Neuronal stem cell (in vitro differentiated cells): Measurements from ENCODE around the gene LMF1.

Source experiments
- DNase-seq: peaks from one replicate; pipeline ENCODE4 v3.0.0-alpha.2; 2013; ENCODE audit warnings: low spot score
- H2AFZ ChIP-seq: one replicate; pipeline ENCODE4 v1.6.1; 2013; ENCODE audit warnings: mild to moderate bottlenecking, low read length, inconsistent platforms
- H2AK5ac ChIP-seq: 2 replicates; pipeline ENCODE4 v1.6.1; 2013; ENCODE audit warnings: low read depth, mild to moderate bottlenecking, inconsistent platforms, low read length, moderate library complexity, mixed read lengths
- H2BK120ac ChIP-seq: 2 replicates; pipeline ENCODE4 v1.6.1; 2013; ENCODE audit warnings: low read depth, mild to moderate bottlenecking, inconsistent platforms, low read length, moderate library complexity, mixed read lengths
- H2BK12ac ChIP-seq: one replicate; pipeline ENCODE4 v1.6.1; 2013; ENCODE audit warnings: low read length, inconsistent platforms
- H2BK15ac ChIP-seq: 2 replicates; pipeline ENCODE4 v1.6.1; 2013; ENCODE audit warnings: mild to moderate bottlenecking, low read length, inconsistent platforms, mixed read lengths
- H2BK5ac ChIP-seq: one replicate; pipeline ENCODE4 v1.6.1; 2013; ENCODE audit warnings: inconsistent platforms, mild to moderate bottlenecking, low read length, moderate library complexity
- H3K14ac ChIP-seq: one replicate; pipeline ENCODE4 v1.6.1; 2013; ENCODE audit warnings: low read length, inconsistent platforms
- H3K18ac ChIP-seq: 2 replicates; pipeline ENCODE4 v1.6.1; 2013; ENCODE audit warnings: low read length, inconsistent platforms
- H3K23ac ChIP-seq: 2 replicates; pipeline ENCODE4 v1.6.1; 2013; ENCODE audit warnings: low read depth, mild to moderate bottlenecking, mixed read lengths, low read length, inconsistent platforms; ENCODE audit not compliant: poor library complexity
- H3K27ac ChIP-seq: replicated peaks from 3 replicates; pipeline ENCODE4 v1.5.1; 2013; ENCODE audit warnings: low read length, inconsistent platforms
- H3K27me3 ChIP-seq, 3 experiments: 2 replicates each; pipeline ENCODE4 v1.6.1; 2013; ENCODE audit warnings: low read length in 3 of 3, mild to moderate bottlenecking in 2 of 3, inconsistent platforms in 1 of 3, low read depth in 1 of 3, mixed read lengths in 1 of 3, moderate library complexity in 1 of 3; ENCODE audit not compliant: control insufficient read depth in 3 of 3, insufficient read depth in 3 of 3
- H3K36me3 ChIP-seq, 2 donors: replicated peaks in 1 of 2; 2 replicates each; pipeline ENCODE4 v1.6.1; 2013; ENCODE audit warnings: low read length in 2 of 2; ENCODE audit not compliant: control insufficient read depth in 2 of 2, insufficient read depth in 2 of 2
- H3K4ac ChIP-seq: 2 replicates; pipeline ENCODE4 v1.6.1; 2013; ENCODE audit warnings: inconsistent platforms, mild to moderate bottlenecking, low read length, moderate library complexity
- H3K4me1 ChIP-seq, 2 donors: 1 replicate in 1 of 2; 2 replicates in 1 of 2; pipeline ENCODE4 v1.6.1; 2013; ENCODE audit warnings: low read length in 2 of 2, low read depth in 1 of 2; ENCODE audit not compliant: control insufficient read depth in 2 of 2, insufficient read depth in 1 of 2
- H3K4me2 ChIP-seq: one replicate; pipeline ENCODE4 v1.6.1; 2013; ENCODE audit warnings: mild to moderate bottlenecking, low read length, inconsistent platforms; ENCODE audit not compliant: insufficient read depth, poor library complexity, severe bottlenecking
- H3K4me3 ChIP-seq, 2 donors: 2 replicates each; pipeline ENCODE4 v1.5.1; 2013; ENCODE audit warnings: low read length in 2 of 2, mild to moderate bottlenecking in 2 of 2, inconsistent platforms in 1 of 2, moderate library complexity in 1 of 2
- H3K79me1 ChIP-seq: one replicate; pipeline ENCODE4 v1.6.1; 2013; ENCODE audit warnings: low read depth, mild to moderate bottlenecking, inconsistent platforms, low read length, moderate library complexity
- H3K9ac ChIP-seq: one replicate; pipeline ENCODE4 v1.6.1; 2013; ENCODE audit warnings: mild to moderate bottlenecking, low read depth, low read length, inconsistent platforms; ENCODE audit not compliant: poor library complexity
- H3K9me3 ChIP-seq, 2 donors: replicated peaks in 1 of 2; 2 replicates each; pipeline versions ENCODE3 to v1.6.1; 2013; ENCODE audit warnings: low read length in 2 of 2, mild to moderate bottlenecking in 2 of 2, inconsistent platforms in 1 of 2, low read depth in 1 of 2, mixed read lengths in 1 of 2, moderate library complexity in 1 of 2; ENCODE audit not compliant: control insufficient read depth in 2 of 2, insufficient read depth in 1 of 2
- H4K8ac ChIP-seq: one replicate; pipeline ENCODE4 v1.6.1; 2013; ENCODE audit warnings: low read depth, mild to moderate bottlenecking, inconsistent platforms, low read length, moderate library complexity
- H4K91ac ChIP-seq: one replicate; pipeline ENCODE4 v1.6.1; 2013; ENCODE audit warnings: low read length, low read depth, mild to moderate bottlenecking, inconsistent platforms; ENCODE audit not compliant: poor library complexity
- WGBS, 2 donors: extraction: QIAGEN DNeasy Blood & Tissue Kit; methylation state at CpG; one replicate each; pipeline ENCODE4 v1.1.7; 2013; ENCODE audit warnings: missing lambda C conversion rate in 2 of 2, mixed read lengths in 1 of 2; ENCODE audit not compliant: insufficient read length in 2 of 2, insufficient replicate concordance in 1 of 2; ENCODE audit errors: extremely low coverage in 2 of 2; 5-methylcytosine and 5-hydroxymethylcytosine counted together

Gene LMF1

GRCh38 chr16:939941-940340 lies 30.8 kb downstream of the LMF1 start:
- H3K27me3 ChIP-seq = no peaks in the 10 kb centered on the region
- H3K4me2 ChIP-seq = no peak overlapping the region
- no peaks in the 10 kb centered on the region for H3K36me3 ChIP-seq
- no peaks in the 10 kb centered on the region for H3K4me1 ChIP-seq
- no peak overlapping the region for H3K14ac ChIP-seq
- H2BK5ac ChIP-seq = no peak overlapping the region
- no peak overlapping the region for H3K18ac ChIP-seq
- no peak for DNase-seq
- H2BK12ac ChIP-seq = no peak overlapping the region
- H3K4ac ChIP-seq = no peak overlapping the region
- H4K91ac ChIP-seq = no peak overlapping the region
- no peaks in the 10 kb centered on the region for H3K79me1 ChIP-seq
- H3K9me3 ChIP-seq = peaks cover 8 to 39% of the 10 kb centered on the region in 2 donors
- no peak overlapping the region for H3K9ac ChIP-seq
- H2AK5ac ChIP-seq = no peak overlapping the region
- H2AFZ ChIP-seq = no peak overlapping the region
- H2BK15ac ChIP-seq = no peak overlapping the region
- H3K27ac ChIP-seq = no peak overlapping the region
- H4K8ac ChIP-seq = no peak overlapping the region
- H3K4me3 ChIP-seq = no peak overlapping the region
- WGBS, 2 donors = no CpG with 5 or more reads among the region's 17 CpGs
- no peak overlapping the region for H3K23ac ChIP-seq
- no peak overlapping the region for H2BK120ac ChIP-seq

DNA sequence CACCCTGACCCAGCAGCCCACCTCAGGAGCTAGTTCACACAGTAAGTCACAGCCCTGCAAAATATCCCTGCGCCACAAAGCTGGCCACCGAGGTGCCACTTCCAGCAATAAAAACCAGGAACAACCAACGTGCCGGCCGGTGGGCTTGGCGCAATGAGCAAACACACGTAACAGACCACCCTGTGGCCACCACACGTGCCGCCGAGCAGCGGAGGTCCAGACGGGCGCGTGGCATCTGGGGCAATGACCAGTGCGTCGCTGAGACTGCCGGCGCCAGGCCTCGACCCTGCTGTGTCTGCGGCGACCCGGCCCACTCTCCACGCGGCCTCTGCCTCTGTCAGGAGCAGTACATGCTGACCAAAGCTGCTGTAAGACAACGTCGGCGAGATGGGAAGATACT lies 31.5 kb downstream of the LMF1 start:
- Histone ChIP-seq H3K23ac (no peak overlapping the region), H2BK5ac (no peak overlapping the region), H4K8ac (no peak overlapping the region), H3K27ac (no peak overlapping the region), H3K27me3 (no peaks in the 10 kb centered on the region), H4K91ac (no peak overlapping the region), H2BK120ac (no peak overlapping the region), H3K9me3 (peaks cover 8 to 36% of the 10 kb centered on the region in 2 donors), H3K36me3 (no peaks in the 10 kb centered on the region), H3K18ac (no peak overlapping the region), H3K14ac (peak overlapping the region; percentile 63), H2AFZ (no peak overlapping the region), H3K9ac (no peak overlapping the region), H3K4me2 (no peak overlapping the region), H3K4ac (no peak overlapping the region), H3K4me3 (no peak overlapping the region), H2BK12ac (no peak overlapping the region), H2AK5ac (no peak overlapping the region), H3K79me1 (no peaks in the 10 kb centered on the region), H2BK15ac (no peak overlapping the region), H3K4me1 (no peaks in the 10 kb centered on the region)
- WGBS, 2 donors = no CpG with 5 or more reads among the region's 27 CpGs
- no peak for DNase-seq

- no CpG with 5 or more reads among the region's 9 CpGs for WGBS, 2 donors
- no peak overlapping the region for H3K23ac ChIP-seq
- no peak overlapping the region for H3K18ac ChIP-seq
- no peak overlapping the region for H3K4me2 ChIP-seq
- no peak overlapping the region for H2AFZ ChIP-seq
- H3K4ac ChIP-seq = no peak overlapping the region
- peaks cover 4 to 30% of the 10 kb centered on the region in 2 donors for H3K9me3 ChIP-seq
- no peak overlapping the region for H3K9ac ChIP-seq
- H2AK5ac ChIP-seq = no peak overlapping the region
- H3K79me1 ChIP-seq = no peaks in the 10 kb centered on the region
- H3K14ac ChIP-seq = no peak overlapping the region
- DNase-seq = no peak
- H3K27me3 ChIP-seq = no peaks in the 10 kb centered on the region
- no peak overlapping the region for H3K4me3 ChIP-seq
- no peak overlapping the region for H2BK12ac ChIP-seq
- H2BK15ac ChIP-seq = no peak overlapping the region
- no peak overlapping the region for H3K27ac ChIP-seq
- no peak overlapping the region for H4K8ac ChIP-seq
- no peak overlapping the region for H2BK5ac ChIP-seq
- H3K4me1 ChIP-seq = no peaks in the 10 kb centered on the region
- H3K36me3 ChIP-seq = peaks cover 0 to under 1% of the 10 kb centered on the region in 2 donors
- no peak overlapping the region for H4K91ac ChIP-seq
- no peak overlapping the region for H2BK120ac ChIP-seq
These were observed 32.0 kb downstream of the LMF1 start for GRCh38 chr16:938752-939151.

- WGBS, 2 donors = no CpG with 5 or more reads among the region's 18 CpGs
These were observed 32.6 kb downstream of the LMF1 start for GRCh38 chr16:938136-938535.

More at GRCh38 chr16:938136-938535, 32.6 kb downstream of the LMF1 start:
- Histone ChIP-seq H4K91ac (no peak overlapping the region), H3K4me1 (no peaks in the 10 kb centered on the region), H2BK12ac (no peak overlapping the region), H3K23ac (peak overlapping the region; percentile 85), H3K14ac (no peak overlapping the region), H3K36me3 (peaks cover 0 to 3% of the 10 kb centered on the region in 2 donors), H2BK5ac (no peak overlapping the region), H2AFZ (no peak overlapping the region), H3K4me2 (no peak overlapping the region), H3K18ac (no peak overlapping the region), H3K27ac (no peak overlapping the region), H2BK15ac (no peak overlapping the region), H3K9me3 (peaks cover 4 to 28% of the 10 kb centered on the region in 2 donors), H3K4ac (no peak overlapping the region), H4K8ac (no peak overlapping the region), H3K27me3 (no peaks in the 10 kb centered on the region), H3K79me1 (no peaks in the 10 kb centered on the region), H2BK120ac (no peak overlapping the region), H3K4me3 (peak overlapping the region in 1 of 2 donors; percentile 63), H3K9ac (no peak overlapping the region), H2AK5ac (no peak overlapping the region)
- no peak for DNase-seq
